GM23338 (cell line): Measurements from ENCODE around the gene BRD2. TPM values are rescaled to one million over a fixed set of nuclear protein-coding genes. Genes with fewer than 3 reads are reported as not detected.

Experiments used
- ATAC-seq: fragments of 200-7000 bp; cut with Tn5 transposase; 3 replicates; pipeline ENCODE4 v1.9.1; 2020
- DNase-seq: peaks from one replicate; pipeline ENCODE4 v3.0.0-alpha.2; 2015; ENCODE audit warnings: low spot score
- H2AFZ ChIP-seq: fragments of 200-600 bp; sonication (generic); 2 replicates; pipeline ENCODE4 v1.8.0; 2016; ENCODE audit warnings: antibody characterized with exemption, mild to moderate bottlenecking, moderate library complexity
- H3F3A ChIP-seq: fragments of 200-600 bp; sonication (generic); replicated peaks from 2 replicates; pipeline ENCODE4 v1.8.0; 2017; ENCODE audit warnings: antibody characterized with exemption, mixed run types, low read depth
- H3K27ac ChIP-seq: fragments of 200-600 bp; sonication (generic); 2 replicates; pipeline ENCODE4 v1.6.1; 2016; ENCODE audit warnings: low read depth
- H3K27me3 ChIP-seq: fragments of 200-600 bp; sonication (generic); 2 replicates; pipeline ENCODE4 v1.8.0; 2016; ENCODE audit warnings: mild to moderate bottlenecking, mixed run types, moderate library complexity; ENCODE audit not compliant: insufficient read depth
- H3K36me3 ChIP-seq: fragments of 200-600 bp; sonication (generic); 2 replicates; pipeline ENCODE4 v1.8.0; 2016; ENCODE audit warnings: mild to moderate bottlenecking; ENCODE audit not compliant: insufficient read depth
- H3K4me1 ChIP-seq: fragments of 200-600 bp; sonication (generic); 2 replicates; pipeline ENCODE4 v1.8.0; 2016; ENCODE audit warnings: mild to moderate bottlenecking, moderate library complexity; ENCODE audit not compliant: insufficient read depth
- H3K4me2 ChIP-seq: fragments of 200-600 bp; sonication (generic); 2 replicates; pipeline ENCODE4 v1.7.1; 2017; ENCODE audit warnings: mixed run types
- H3K4me3 ChIP-seq: fragments of 200-600 bp; sonication (generic); 2 replicates; pipeline ENCODE4 v1.6.1; 2016; ENCODE audit warnings: mixed run types
- H3K79me2 ChIP-seq: fragments of 200-600 bp; sonication (generic); replicated peaks from 2 replicates; pipeline ENCODE4 v1.8.0; 2017; ENCODE audit warnings: mild to moderate bottlenecking; ENCODE audit not compliant: insufficient read depth
- H3K9me2 ChIP-seq: fragments of 200-600 bp; sonication (generic); 2 replicates; pipeline ENCODE4 v1.8.0; 2017; ENCODE audit not compliant: insufficient read depth
- H4K20me1 ChIP-seq: fragments of 200-600 bp; sonication (generic); replicated peaks from 2 replicates; pipeline ENCODE4 v1.8.0; 2017; ENCODE audit warnings: mild to moderate bottlenecking; ENCODE audit not compliant: insufficient read depth
- H3K27ac Mint-ChIP-seq: 2 replicates; pipeline ENCODE4 v1.8.0; 2020; ENCODE audit warnings: inconsistent platforms, mild to moderate bottlenecking, moderate library complexity, mixed read lengths
- H3K27me3 Mint-ChIP-seq: 3 replicates; pipeline ENCODE4 v1.8.0; 2022; ENCODE audit warnings: low read depth, mild to moderate bottlenecking, moderate library complexity, mixed read lengths, inconsistent platforms; ENCODE audit not compliant: insufficient read depth, poor library complexity
- H3K36me3 Mint-ChIP-seq: 3 replicates; pipeline ENCODE4 v1.8.0; 2021; ENCODE audit warnings: low read depth, mild to moderate bottlenecking, inconsistent platforms, moderate library complexity, mixed read lengths
- H3K4me1 Mint-ChIP-seq: 3 replicates; pipeline ENCODE4 v1.8.0; 2020; ENCODE audit warnings: mild to moderate bottlenecking, inconsistent platforms, mixed read lengths
- H3K4me3 Mint-ChIP-seq: 3 replicates; pipeline ENCODE4 v1.8.0; 2021; ENCODE audit warnings: moderate library complexity, mild to moderate bottlenecking, inconsistent platforms, mixed read lengths
- H3K9me3 Mint-ChIP-seq: 3 replicates; pipeline ENCODE4 v1.8.0; 2020; ENCODE audit warnings: moderate library complexity, mild to moderate bottlenecking, inconsistent platforms, mixed read lengths
- CREB1 ChIP-seq: fragments of 250-450 bp; sonication (Bioruptor Pico); IDR thresholded peaks from 2 replicates; pipeline ENCODE4 v1.5.0; 2020; ENCODE audit warnings: low read depth, mild to moderate bottlenecking, moderate library complexity
- JUNB ChIP-seq: IDR thresholded peaks from one replicate; pipeline ENCODE4 v1.6.1; 2016; ENCODE audit warnings: antibody characterized with exemption; ENCODE audit not compliant: unreplicated experiment
- POLR2AphosphoS5 ChIP-seq: IDR thresholded peaks from 2 replicates; pipeline ENCODE4 v1.6.1; 2016; ENCODE audit warnings: antibody characterized with exemption, low read depth
- polyA plus RNA-seq: library from polyadenylated mRNA; unstranded; fragments of >200 nt; fragmentation: Nextera tagmentation; extraction: Ambion mirVana; gene quantifications from 2 replicates; pipeline ENCODE4 v1.2.1, GENCODE V29; 2016
- total RNA-seq: library from RNA; depleted of rRNA; stranded (reverse); fragments of >200 nt; shearing (Covaris generic); gene quantifications from 2 replicates; pipeline ENCODE4 v1.2.3, GENCODE V29; 2014
- TF ChIP-seq, protein P1 (sequence below), 2 experiments: fragments of 200-600 bp in 1 of 2; sonication (generic) in 1 of 2; conservative IDR thresholded peaks; 2 replicates each; pipeline versions ENCODE4 v1.5.1 to v1.6.1; 2016 to 2017; ENCODE audit warnings: antibody characterized with exemption in 2 of 2, low read depth in 2 of 2, mild to moderate bottlenecking in 2 of 2, moderate library complexity in 1 of 2
- TF ChIP-seq, protein P2 (sequence below): IDR thresholded peaks from 2 replicates; pipeline ENCODE4 v1.6.1; 2016; ENCODE audit warnings: antibody characterized with exemption

Gene BRD2
- total and polyA plus RNA-seq, 2 experiments from 2014 or later, result 84.9 to 169 TPM

DNA sequence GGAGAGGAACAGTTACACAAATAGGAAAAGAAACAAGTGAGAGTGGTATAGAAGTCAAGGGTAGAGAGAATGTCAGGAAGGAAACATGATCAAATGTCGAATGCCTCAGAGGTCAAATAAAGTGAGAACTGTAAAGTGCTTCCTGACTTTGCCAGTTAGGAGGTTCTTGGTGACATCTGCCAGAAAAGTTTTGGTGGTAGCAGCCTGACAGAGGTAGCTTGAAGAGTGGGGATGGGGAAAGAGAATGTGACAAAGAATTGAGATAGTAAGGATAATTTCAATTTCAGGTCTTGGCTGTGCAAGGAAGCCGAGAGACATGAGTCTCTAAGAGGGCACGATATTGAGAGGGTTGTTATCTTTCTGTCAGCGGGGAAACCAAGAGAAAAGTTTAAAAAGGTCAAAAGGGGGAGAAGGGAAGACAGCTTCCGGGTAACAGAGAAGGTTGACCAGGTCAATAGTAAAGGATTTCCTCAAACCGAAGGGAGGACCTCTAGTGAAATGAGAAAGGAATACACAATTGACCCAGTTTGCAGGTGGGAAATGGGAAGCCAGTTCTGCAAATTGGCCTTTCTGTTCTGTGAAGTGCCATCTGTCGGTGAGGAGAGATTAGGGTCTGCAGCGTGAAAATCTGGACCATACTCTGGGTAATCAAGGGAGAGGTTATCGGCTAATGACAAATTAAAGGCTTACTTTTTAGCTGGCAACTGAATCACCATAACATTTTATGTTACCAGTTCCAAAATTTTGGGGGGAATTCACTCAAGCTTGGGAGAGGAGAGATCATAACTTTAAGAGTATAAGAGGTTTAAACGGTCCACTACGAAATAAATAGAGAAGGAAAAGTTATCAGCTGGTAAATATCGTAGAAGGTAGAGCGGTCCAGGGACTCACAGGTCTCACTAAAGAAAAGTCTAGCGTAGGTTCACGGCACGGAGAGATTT is 973 bp upstream of the BRD2 start:
- peak overlapping the region; percentile 99 for H3K4me3 ChIP-seq
- DNase-seq, result peak; percentile 73
- peaks cover 11% of the 10 kb centered on the region for H3K4me1 Mint-ChIP-seq
- H3K36me3 ChIP-seq, result no peaks in the 10 kb centered on the region; the same call in 1 of the 2 replicates
- no peaks in the 10 kb centered on the region for H3K9me2 ChIP-seq
- H3K36me3 Mint-ChIP-seq, result peaks cover 29% of the 10 kb centered on the region
- H3K9me3 Mint-ChIP-seq, result no peaks in the 10 kb centered on the region; the same call in 1 of the 3 replicates
- ATAC-seq, result peak; percentile 0; the same call in 2 of the 3 replicates
- H3K79me2 ChIP-seq, result peaks cover 35% of the 10 kb centered on the region
- peak overlapping the region; percentile 60 for H3K27ac Mint-ChIP-seq
- H3K27me3 ChIP-seq, result no peaks in the 10 kb centered on the region
- peak overlapping the region; percentile 98 for H3K4me3 Mint-ChIP-seq
- H3K4me1 ChIP-seq, result peaks cover 5% of the 10 kb centered on the region; the same call in 1 of the 2 replicates
- peak overlapping the region; percentile 100 for H3K4me2 ChIP-seq
- H3K27me3 Mint-ChIP-seq, result peaks cover 28% of the 10 kb centered on the region
- H2AFZ ChIP-seq, result 0 out of 2 replicates have a peak overlapping the region, but pooled peaks have one; percentile 21
- TF ChIP-seq CREB1 (CRISPR knock-in tag), result no peak
- TF ChIP-seq, protein P1, sequence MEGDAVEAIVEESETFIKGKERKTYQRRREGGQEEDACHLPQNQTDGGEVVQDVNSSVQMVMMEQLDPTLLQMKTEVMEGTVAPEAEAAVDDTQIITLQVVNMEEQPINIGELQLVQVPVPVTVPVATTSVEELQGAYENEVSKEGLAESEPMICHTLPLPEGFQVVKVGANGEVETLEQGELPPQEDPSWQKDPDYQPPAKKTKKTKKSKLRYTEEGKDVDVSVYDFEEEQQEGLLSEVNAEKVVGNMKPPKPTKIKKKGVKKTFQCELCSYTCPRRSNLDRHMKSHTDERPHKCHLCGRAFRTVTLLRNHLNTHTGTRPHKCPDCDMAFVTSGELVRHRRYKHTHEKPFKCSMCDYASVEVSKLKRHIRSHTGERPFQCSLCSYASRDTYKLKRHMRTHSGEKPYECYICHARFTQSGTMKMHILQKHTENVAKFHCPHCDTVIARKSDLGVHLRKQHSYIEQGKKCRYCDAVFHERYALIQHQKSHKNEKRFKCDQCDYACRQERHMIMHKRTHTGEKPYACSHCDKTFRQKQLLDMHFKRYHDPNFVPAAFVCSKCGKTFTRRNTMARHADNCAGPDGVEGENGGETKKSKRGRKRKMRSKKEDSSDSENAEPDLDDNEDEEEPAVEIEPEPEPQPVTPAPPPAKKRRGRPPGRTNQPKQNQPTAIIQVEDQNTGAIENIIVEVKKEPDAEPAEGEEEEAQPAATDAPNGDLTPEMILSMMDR (conservative IDR thresholded peaks at IDR 0.05; ENCODE audit: low read depth in 2 of 2), result peak in 1 of 2 experiments; percentile 58
- H3F3A ChIP-seq, result peaks cover 18% of the 10 kb centered on the region
- 0 out of 2 replicates have a peak overlapping the region, but pooled peaks have one; percentile 100 for H3K27ac ChIP-seq
- H4K20me1 ChIP-seq, result peaks cover under 1% of the 10 kb centered on the region

DNA sequence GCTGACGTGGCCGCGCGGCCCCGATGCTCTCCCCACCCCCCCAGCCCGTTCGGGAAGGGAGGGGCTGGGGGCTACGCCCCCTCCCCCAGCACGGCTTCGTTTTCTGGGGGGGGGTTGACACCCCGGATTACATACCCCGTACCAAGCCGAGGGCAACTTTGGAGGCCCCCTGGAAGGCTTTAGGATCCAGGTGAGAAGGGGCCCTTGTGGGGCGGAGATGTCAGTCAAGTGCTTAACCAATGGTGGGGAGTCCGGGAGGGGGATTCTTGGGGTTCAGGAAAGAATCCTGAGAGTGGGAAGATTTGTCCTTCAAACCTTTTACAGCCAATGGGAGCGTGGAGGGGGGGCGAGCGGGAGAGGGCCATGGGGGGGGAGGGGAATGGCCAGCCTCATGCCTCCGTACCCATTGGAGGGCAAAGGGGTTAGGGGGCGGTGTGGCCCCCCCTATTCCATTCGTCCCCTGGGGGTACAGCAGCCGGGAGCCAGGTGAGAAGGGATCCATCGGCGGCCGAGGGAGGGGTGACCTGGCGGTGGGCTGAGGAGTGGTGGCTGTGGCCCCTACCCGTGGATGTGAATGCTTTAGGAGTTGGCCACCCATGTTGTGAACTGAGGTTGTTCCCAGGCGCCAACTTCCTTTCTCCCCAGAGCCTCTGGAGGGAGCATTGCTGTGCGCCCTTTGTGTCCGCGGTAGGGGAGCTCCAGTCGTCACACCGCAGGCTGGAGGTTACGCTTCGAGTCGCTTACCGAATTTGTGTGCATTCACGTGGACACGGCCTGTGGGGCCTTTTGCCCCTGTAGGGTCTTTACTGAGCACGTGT is 682 bp downstream of the BRD2 start:
- no peaks in the 10 kb centered on the region for H3K9me2 ChIP-seq
- H4K20me1 ChIP-seq, result peaks cover 17% of the 10 kb centered on the region
- Mint-ChIP-seq H3K27me3 (peaks cover 44% of the 10 kb centered on the region), H3K4me3 (peak overlapping the region; percentile 98), H3K36me3 (peaks cover 46% of the 10 kb centered on the region), H3K27ac (peak overlapping the region; percentile 100), H3K9me3 (peaks cover 12% of the 10 kb centered on the region), H3K4me1 (peaks cover 11% of the 10 kb centered on the region)
- peaks cover 25% of the 10 kb centered on the region for H3F3A ChIP-seq
- TF ChIP-seq, protein P2, sequence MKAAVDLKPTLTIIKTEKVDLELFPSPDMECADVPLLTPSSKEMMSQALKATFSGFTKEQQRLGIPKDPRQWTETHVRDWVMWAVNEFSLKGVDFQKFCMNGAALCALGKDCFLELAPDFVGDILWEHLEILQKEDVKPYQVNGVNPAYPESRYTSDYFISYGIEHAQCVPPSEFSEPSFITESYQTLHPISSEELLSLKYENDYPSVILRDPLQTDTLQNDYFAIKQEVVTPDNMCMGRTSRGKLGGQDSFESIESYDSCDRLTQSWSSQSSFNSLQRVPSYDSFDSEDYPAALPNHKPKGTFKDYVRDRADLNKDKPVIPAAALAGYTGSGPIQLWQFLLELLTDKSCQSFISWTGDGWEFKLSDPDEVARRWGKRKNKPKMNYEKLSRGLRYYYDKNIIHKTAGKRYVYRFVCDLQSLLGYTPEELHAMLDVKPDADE, result no peak
- TF ChIP-seq JUNB (peak; percentile 3), POLR2AphosphoS5 (peak; percentile 66), CREB1 (CRISPR knock-in tag) (peak; percentile 85)
- DNase-seq (peak; percentile 98), ATAC-seq (peak; percentile 6)
- peaks cover 11% of the 10 kb centered on the region; the same call in 1 of the 2 replicates for H3K36me3 ChIP-seq
- H3K27ac ChIP-seq, result peak overlapping the region; percentile 100
- peak overlapping the region; percentile 100 for H3K4me2 ChIP-seq
- H2AFZ ChIP-seq, result no peak overlapping the region
- no peaks in the 10 kb centered on the region for H3K27me3 ChIP-seq
- peaks cover 52% of the 10 kb centered on the region for H3K79me2 ChIP-seq
- H3K4me3 ChIP-seq, result peak overlapping the region; percentile 99
- H3K4me1 ChIP-seq, result peaks cover 6% of the 10 kb centered on the region; the same call in 1 of the 2 replicates
